Measurements from ENCODE around the gene PCDHA11.
"Not testable (repeated sequence)": the region's sequence is repeated elsewhere in the genome, so short reads cannot be mapped to it uniquely, and the experiment has no call there.

- TF ChIP-seq CTCF (IDR thresholded peaks at IDR 0.05 in 4 of 5, conservative IDR thresholded peaks at IDR 0.05 in 1 of 5); POLR2A (IDR thresholded peaks at IDR 0.05): not testable (repeated sequence)
Observed at GRCh38 chr5:140822969-140823368, 45.8 kb upstream of the PCDHA11 start.
